Measurements from ENCODE around the gene DCP1A.

The DCP1A gene

DNA sequence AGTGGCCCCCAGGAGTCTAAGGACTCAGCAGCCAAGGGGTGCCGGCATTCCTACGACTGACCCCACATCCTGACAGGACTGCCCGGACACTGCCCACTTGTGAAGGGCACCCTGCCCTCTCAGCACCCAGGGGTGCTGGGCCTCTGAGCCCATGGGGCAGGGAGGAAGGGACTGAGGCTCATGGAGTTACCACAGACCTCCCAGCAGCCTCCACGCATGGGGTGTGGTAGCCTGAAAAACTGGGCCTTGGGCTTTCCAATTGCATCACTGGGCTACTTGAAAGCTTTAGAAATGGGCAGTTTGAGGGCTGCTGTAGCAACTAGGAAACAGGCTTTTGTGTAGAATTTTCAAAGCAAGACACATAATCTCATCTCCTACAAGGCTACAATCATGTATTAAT is 104.7 kb downstream of the DCP1A start:
- no peak for FAIRE-seq

DNA sequence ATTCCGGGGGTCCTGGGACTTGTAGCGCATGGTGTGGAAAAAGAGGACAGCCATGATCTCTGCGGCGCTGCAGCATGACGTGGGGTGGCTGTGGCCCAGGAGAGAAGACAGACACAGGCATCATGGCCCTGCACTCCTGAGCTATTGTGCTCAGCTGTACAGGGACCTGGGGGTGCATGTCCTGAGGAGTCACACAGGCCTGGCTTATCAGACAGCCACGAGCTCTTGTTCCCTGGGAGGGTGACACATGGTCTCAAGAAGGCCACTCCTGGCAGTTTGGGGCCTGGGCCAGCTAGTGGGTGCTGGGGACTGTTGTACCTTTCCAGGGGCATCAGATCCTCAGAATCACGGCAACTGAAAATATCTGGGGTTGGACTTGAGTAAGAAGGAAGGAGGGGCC is 105.2 kb downstream of the DCP1A start:
- no peak for FAIRE-seq

GRCh38 chr3:53240989-53241972 is 106.1 kb downstream of the DCP1A start:
- no peak for FAIRE-seq

GRCh38 chr3:53239800-53240199 is 107.5 kb downstream of the DCP1A start:
- no peak for FAIRE-seq

- no peak for FAIRE-seq
Observed at GRCh38 chr3:53238886-53239285, 108.5 kb downstream of the DCP1A start.

DNA sequence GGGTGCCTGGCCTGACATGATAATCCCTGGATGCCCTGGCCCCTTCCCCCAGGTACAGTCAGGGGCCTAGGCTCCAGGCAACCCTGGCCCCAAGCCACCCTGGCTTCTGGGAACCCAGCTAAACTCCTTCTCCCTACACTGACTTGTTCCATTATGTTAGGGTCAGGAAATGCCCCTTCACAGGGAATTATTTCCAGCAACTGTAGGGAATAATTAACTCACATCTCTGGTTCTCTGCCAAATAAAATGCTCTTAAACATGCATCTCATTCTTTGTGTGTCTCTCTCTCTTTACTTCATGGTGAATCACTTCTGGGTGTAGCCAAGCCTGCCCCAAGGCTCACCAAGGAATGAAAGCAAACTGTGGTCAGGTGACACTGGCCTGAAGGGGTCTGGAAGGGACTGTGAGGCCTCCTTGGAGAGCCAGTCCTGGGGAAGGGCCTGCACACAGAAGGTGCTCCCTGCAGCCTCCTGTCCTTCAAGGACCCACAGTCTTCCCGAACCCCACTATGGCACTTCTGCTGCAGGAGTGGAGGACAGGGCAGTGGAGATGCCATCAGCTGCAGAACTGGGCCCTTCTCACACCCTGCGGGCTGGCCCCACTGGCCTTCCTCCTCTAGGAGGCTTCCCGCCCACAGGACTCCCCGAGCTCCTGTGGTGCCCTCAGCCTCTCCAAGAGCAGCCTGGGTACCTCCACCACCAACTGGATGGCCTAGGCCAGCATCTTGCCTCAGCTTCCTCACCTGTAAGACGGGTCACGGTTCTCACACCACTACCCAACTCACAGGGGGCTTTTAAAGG is 109.1 kb downstream of the DCP1A start:
- no peak for FAIRE-seq

DNA sequence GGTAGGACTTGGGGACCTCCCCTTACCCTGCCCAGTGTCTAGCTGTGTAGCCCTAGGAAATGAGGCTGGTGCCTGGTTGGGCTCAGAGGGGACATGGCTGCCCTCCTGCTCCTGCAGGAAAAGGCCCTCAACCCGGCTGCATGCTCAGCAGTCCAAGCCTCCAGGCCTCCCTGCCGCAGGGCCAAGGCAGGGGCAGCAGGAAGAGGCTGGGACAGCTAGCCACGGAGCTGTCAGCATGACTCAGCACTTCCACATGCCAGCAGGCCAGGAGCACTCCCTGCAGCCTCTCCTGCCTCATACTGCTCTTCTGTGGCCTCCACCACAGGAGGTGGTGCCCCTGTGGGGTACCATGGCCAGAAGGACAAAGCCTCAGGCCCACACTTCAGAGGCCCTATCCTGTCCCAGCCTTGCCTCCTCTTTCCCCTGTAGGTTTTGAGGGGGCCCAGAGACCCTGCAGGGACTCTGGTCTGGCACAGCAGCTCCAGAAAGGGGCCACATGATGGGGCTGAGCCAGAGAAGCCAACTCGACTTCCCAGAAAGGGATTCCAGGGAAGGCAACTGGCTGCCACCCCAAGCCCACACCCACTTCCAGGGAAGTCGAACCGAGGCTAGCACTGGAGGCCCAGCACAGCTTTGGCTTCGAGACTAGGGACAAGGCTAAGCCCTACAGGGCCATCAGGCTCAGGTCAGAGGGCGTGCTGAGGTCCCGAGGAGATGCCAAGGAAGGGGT is 111.1 kb downstream of the DCP1A start:
- no peak for FAIRE-seq

GRCh38 chr3:53235545-53235944 is 111.8 kb downstream of the DCP1A start:
- FAIRE-seq: no peak

DNA sequence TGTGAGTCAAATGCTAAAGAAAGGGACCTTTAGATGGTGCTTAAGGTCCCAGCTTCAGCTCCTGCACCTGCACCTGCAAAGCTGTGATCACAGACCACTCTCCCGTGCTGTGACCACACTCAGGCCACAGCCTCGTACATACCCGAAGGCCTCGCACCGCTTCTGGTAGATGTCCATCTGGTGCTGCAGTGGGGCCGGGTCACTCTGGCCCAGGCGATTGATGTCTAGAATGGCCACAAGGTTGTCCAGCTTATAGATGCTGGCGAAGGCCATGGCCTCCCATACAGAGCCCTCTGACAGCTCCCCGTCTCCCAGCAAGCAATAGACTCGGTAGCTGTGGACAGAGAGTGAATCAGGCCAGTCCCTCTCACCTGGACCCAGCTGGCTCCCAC is 112.5 kb downstream of the DCP1A start:
- no peak for FAIRE-seq

- no peak for FAIRE-seq
Observed at GRCh38 chr3:53234130-53234840, 113.1 kb downstream of the DCP1A start.
